ENCODE data around the gene TMEM179. TPM values are rescaled to one million over a fixed set of nuclear protein-coding genes. Genes with fewer than 3 reads are reported as not detected.

Gene TMEM179
- total RNA-seq, 3 donors from 2014 or later (not counting 1 experiment from before 2014, with no cell fraction given): not detected

DNA sequence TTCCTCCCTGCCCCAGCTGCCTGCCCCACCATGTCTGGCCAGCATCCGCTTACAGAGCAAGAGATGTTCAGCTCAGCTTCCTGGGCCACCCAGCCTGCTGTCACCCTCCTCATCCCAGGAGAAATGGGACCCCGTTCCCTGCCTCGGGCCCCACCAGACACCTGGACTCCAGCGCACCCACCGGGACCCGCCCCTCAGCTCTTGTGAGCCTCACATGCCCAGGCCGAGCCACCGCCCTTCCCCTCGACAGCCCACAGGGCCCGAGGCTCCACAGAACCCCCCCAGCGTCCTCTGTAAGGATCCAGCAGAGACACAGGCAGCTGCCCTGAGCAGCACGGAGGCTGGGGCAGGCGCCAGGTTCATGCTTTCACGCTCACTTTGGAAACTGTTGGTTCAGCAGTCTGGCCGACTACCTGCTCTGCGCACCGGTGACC, 43.4 kb downstream of the TMEM179 start:
- no peak overlapping the region for H3K27ac Mint-ChIP-seq
- ATAC-seq (no peak), DNase-seq (no peak)
- no peak overlapping the region for H3K4me3 Mint-ChIP-seq
- no peak overlapping the region for H3K4me3 ChIP-seq (ENCODE audit: low read length)
- no peaks in the 10 kb centered on the region for H3K9me3 Mint-ChIP-seq
- no peaks in the 10 kb centered on the region for H3K9me3 ChIP-seq (ENCODE audit: control insufficient read depth, insufficient read depth, low read length)
- H3K36me3 ChIP-seq (ENCODE audit: control insufficient read depth, insufficient read depth, low read length): no peaks in the 10 kb centered on the region
- peaks cover 6% of the 10 kb centered on the region for H3K4me1 ChIP-seq (ENCODE audit: control insufficient read depth, insufficient read depth, low read length)
- no peak overlapping the region for H3K27ac ChIP-seq (ENCODE audit: low read length)
- H3K27me3 Mint-ChIP-seq (ENCODE audit: low read depth in 2 of 2): peaks cover 0 to 6% of the 10 kb centered on the region in 2 donors
- H3K4me1 Mint-ChIP-seq: peaks cover 0 to 6% of the 10 kb centered on the region in 2 donors
- 72% methylated on average over 17 of the region's 17 CpGs for WGBS (ENCODE audit: insufficient coverage)
- TF ChIP-seq, protein P1, sequence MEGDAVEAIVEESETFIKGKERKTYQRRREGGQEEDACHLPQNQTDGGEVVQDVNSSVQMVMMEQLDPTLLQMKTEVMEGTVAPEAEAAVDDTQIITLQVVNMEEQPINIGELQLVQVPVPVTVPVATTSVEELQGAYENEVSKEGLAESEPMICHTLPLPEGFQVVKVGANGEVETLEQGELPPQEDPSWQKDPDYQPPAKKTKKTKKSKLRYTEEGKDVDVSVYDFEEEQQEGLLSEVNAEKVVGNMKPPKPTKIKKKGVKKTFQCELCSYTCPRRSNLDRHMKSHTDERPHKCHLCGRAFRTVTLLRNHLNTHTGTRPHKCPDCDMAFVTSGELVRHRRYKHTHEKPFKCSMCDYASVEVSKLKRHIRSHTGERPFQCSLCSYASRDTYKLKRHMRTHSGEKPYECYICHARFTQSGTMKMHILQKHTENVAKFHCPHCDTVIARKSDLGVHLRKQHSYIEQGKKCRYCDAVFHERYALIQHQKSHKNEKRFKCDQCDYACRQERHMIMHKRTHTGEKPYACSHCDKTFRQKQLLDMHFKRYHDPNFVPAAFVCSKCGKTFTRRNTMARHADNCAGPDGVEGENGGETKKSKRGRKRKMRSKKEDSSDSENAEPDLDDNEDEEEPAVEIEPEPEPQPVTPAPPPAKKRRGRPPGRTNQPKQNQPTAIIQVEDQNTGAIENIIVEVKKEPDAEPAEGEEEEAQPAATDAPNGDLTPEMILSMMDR (IDR thresholded peaks at IDR 0.05): no peak
- H3K36me3 Mint-ChIP-seq: no peaks in the 10 kb centered on the region
- intact Hi-C loops (cut with micrococcal nuclease): loop anchor here (5.0 kb wide), 1 partner anchor 469 kb away; no protein-coding TSS in a partner anchor
- H3K27me3 ChIP-seq (ENCODE audit: control insufficient read depth, insufficient read depth, low read length): peaks cover 2% of the 10 kb centered on the region

DNA sequence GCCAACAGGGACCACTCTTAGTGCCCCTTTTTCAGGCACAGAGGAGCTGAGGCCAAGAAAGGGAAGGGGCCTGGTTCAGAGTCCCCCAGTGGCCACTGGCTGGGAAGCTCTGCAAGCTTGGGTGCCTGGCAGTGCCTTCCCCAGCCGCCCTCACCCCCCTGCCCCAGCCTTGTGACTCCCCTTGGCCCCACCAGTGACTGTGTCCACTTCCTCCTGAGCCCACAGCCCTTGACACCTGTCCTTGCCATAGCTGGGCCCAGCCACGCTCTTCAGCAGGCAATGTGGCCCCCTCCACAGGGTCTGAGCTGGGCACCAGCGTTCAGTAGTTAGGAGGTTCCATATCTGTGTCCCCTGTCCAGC, 44.0 kb downstream of the TMEM179 start:
- Histone ChIP-seq H3K4me3 (ENCODE audit: low read length) (no peak overlapping the region), H3K36me3 (ENCODE audit: control insufficient read depth, insufficient read depth, low read length) (no peaks in the 10 kb centered on the region), H3K27me3 (ENCODE audit: control insufficient read depth, insufficient read depth, low read length) (peaks cover 2% of the 10 kb centered on the region), H3K9me3 (ENCODE audit: control insufficient read depth, insufficient read depth, low read length) (no peaks in the 10 kb centered on the region), H3K4me1 (ENCODE audit: control insufficient read depth, insufficient read depth, low read length) (peaks cover 6% of the 10 kb centered on the region), H3K27ac (ENCODE audit: low read length) (no peak overlapping the region)
- Mint-ChIP-seq H3K4me1 (peaks cover 0 to 6% of the 10 kb centered on the region in 2 donors), H3K36me3 (no peaks in the 10 kb centered on the region), H3K27ac (no peak overlapping the region), H3K27me3 (ENCODE audit: low read depth in 2 of 2) (peaks cover 0 to 4% of the 10 kb centered on the region in 2 donors), H3K9me3 (no peaks in the 10 kb centered on the region), H3K4me3 (no peak overlapping the region)
- intact Hi-C loops (cut with micrococcal nuclease): loop anchor here (5.0 kb wide), 1 partner anchor 468 kb away; no protein-coding TSS in a partner anchor
- DNase-seq: no peak
- WGBS (ENCODE audit: insufficient coverage): 57% methylated on average over 3 of the region's 3 CpGs
- TF ChIP-seq, protein P1 (IDR thresholded peaks at IDR 0.05): no peak
- ATAC-seq: no peak

DNA sequence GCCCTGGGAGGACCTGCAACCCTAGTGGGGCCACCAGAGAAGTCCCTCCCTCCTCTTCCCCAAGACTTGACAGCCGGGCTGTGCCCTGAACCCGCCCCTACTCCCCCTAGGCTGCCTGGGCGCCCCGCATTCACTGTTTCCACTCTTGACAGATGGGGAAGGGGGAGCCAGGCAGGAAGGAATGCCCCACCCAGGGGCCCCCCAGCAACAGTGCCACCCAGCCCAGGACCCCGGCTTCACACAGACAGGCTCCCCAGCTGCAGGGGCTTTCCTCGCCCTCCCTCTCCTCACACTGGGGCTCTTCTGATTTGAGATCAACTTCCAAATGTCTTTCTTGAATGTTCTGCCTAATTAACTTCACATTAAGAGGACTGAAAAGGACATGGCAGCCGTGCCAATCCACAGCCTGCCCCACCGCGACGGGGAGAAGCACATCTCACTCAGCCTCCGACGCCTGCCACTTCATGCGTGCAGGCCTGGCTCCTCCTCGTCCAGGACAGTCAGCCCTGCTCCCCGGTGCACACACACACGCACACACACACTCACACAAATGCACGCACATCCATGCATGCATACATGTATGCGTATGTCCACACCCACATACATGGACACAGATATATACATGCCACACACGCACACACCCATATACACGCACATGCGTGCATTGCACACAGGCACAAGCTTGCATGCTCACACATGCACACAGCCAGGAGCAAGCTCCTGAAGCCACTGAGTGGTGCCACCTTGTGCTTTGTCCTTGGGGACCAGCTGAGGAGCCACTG, 44.6 kb downstream of the TMEM179 start:
- H3K9me3 Mint-ChIP-seq: no peaks in the 10 kb centered on the region

More for the DNA sequence above, 44.6 kb downstream of the TMEM179 start:
- Mint-ChIP-seq H3K4me1 (peaks cover 0 to 6% of the 10 kb centered on the region in 2 donors), H3K4me3 (no peak overlapping the region), H3K27me3 (ENCODE audit: low read depth in 2 of 2) (peaks cover 0 to 4% of the 10 kb centered on the region in 2 donors), H3K36me3 (no peaks in the 10 kb centered on the region), H3K27ac (no peak overlapping the region)
- no peak overlapping the region for H3K4me3 ChIP-seq (ENCODE audit: low read length)
- no peak for DNase-seq
- peaks cover 2% of the 10 kb centered on the region for H3K27me3 ChIP-seq (ENCODE audit: control insufficient read depth, insufficient read depth, low read length)
- H3K27ac ChIP-seq (ENCODE audit: low read length): no peak overlapping the region
- H3K4me1 ChIP-seq (ENCODE audit: control insufficient read depth, insufficient read depth, low read length): peaks cover 6% of the 10 kb centered on the region
- TF ChIP-seq, protein P1 (IDR thresholded peaks at IDR 0.05): no peak
- no peak for ATAC-seq
- no peaks in the 10 kb centered on the region for H3K36me3 ChIP-seq (ENCODE audit: control insufficient read depth, insufficient read depth, low read length)
- 87% methylated on average over 21 of the region's 21 CpGs for WGBS (ENCODE audit: insufficient coverage)
- H3K9me3 ChIP-seq (ENCODE audit: control insufficient read depth, insufficient read depth, low read length): no peaks in the 10 kb centered on the region
- intact Hi-C loops (cut with micrococcal nuclease): loop anchor here (5.0 kb wide), 1 partner anchor 468 kb away; no protein-coding TSS in a partner anchor

All from natural killer cell (primary cell).